Activated T-helper 1 cell treated with Interleukin-2 at 50 U/mL for 16 hours (primary cell): ENCODE data around the gene TUBGCP2.
"Not testable (repeated sequence)": the region's sequence is repeated elsewhere in the genome, so short reads cannot be mapped to it uniquely, and the experiment has no call there.

Experiments used
- DNase-seq: peaks from one replicate; pipeline ENCODE4 v3.0.0-alpha.2; 2020; ENCODE audit warnings: low read depth

Gene TUBGCP2

DNA sequence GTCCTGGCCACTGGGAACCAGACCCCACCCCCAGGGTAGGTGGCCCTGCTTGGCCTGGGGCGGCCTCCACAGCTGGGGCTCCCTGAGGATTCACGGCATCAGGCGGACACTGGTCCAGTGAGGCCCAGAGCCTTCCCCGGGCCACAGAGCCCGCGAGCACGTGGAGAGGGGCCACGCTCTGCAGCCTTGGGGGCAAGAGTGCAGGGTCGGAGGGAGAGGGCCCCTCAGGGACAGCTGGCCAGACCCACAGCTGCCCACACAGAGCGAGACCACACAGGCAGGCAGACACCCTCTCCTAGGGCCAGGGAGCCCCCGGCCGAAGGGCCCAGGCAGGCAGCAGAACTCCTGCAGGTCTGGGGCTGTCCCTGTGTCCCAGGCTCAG, 60.3 kb downstream of the TUBGCP2 start:
- no peak for DNase-seq

DNA sequence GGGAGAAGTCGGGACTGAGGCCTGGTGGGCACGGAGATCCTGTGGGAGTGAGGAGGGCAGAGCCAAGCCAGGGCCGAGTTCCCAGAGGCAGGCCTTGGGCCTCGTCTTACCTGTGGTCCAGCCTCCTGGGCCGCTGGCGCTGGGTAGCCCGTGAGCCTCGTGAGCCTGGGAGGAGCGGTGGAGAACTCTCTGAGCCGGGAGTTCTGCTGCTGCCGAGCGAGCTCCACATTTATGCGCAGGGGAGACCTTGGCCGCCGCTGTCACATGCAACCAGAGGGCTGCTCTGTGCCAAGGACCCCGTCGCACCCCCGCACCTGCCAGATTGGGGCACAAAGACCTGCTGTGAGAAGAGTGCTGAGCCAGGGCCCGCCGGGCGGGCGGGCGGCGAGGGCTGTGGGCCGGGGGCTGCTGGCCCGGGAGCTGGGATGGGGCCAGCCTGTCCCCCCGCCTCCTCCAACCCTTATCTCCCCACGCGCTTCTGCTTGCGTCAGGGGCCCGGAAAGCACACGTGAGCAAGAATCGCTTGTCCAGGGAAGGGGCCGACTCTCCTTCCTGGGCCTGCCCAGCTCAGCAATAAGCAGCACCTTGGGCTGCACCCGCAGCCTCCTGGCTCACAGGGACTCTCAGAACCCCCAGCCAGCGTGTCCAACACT, 60.9 kb downstream of the TUBGCP2 start:
- DNase-seq = no peak

- no peak for DNase-seq
Observed at GRCh38 chr10:133246236-133246626, 62.4 kb downstream of the TUBGCP2 start.

- no peak for DNase-seq
Observed at GRCh38 chr10:133245439-133246235, 63.0 kb downstream of the TUBGCP2 start.

- DNase-seq = no peak
Observed at GRCh38 chr10:133243593-133243992, 65.1 kb downstream of the TUBGCP2 start.

- DNase-seq = no peak
Observed at GRCh38 chr10:133242611-133243356, 65.9 kb downstream of the TUBGCP2 start.

DNA sequence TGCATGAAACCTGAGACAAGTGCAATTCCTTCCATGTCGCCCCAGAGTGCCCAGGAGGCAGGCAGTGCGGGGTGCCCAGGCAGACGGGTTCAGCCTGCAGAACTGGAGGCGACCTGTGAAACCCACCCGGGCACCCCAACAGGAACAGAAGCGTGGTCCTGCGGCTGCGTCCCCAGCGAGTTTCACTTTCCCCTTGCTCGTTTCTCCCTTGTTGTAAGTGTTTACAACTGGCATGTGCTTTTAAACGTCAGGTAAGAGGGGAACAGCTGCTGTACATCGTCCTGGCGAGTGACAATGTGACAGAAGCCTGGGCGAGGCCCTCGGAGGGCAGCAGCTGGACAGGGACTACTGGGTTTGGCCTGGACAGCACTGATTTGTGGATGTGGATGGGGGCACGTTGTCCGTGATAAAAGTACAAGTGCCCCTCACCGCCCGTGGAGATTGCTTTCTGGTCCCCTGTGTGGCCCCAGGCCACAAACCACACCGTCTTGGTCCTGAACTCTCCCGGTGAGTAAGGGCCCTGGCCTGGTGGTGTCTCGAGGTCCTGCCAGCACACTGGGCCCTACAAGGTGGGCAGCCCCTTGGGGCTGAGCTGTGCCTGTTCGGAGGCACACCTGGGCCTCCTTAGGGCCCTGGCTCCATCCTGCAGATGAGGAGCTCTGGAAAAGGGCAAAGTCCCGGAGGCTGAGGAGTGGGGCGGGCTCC, 67.0 kb downstream of the TUBGCP2 start:
- DNase-seq = no peak

DNA sequence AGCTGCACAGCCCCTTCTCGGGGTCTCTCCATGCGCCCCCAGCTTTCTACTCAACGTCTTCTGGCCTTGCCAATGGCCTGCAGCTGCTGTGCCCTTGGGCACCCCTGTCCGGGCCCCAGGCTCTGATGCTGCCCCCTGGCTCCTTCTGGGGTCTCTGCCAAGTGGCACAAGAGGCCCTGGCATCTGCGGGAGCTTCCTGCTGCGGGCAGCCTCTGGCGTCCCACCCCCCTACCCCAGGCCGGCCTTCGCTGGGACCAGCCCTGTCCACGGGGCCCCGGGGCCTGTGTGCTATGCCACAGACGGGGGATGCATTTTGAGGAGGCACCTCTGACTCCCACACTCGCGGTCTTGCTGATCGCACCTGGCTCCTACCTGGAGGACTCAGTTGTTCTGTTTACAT, 68.7 kb downstream of the TUBGCP2 start:
- DNase-seq = no peak

GRCh38 chr10:133238466-133238804, 70.2 kb downstream of the TUBGCP2 start:
- DNase-seq = no peak

DNA sequence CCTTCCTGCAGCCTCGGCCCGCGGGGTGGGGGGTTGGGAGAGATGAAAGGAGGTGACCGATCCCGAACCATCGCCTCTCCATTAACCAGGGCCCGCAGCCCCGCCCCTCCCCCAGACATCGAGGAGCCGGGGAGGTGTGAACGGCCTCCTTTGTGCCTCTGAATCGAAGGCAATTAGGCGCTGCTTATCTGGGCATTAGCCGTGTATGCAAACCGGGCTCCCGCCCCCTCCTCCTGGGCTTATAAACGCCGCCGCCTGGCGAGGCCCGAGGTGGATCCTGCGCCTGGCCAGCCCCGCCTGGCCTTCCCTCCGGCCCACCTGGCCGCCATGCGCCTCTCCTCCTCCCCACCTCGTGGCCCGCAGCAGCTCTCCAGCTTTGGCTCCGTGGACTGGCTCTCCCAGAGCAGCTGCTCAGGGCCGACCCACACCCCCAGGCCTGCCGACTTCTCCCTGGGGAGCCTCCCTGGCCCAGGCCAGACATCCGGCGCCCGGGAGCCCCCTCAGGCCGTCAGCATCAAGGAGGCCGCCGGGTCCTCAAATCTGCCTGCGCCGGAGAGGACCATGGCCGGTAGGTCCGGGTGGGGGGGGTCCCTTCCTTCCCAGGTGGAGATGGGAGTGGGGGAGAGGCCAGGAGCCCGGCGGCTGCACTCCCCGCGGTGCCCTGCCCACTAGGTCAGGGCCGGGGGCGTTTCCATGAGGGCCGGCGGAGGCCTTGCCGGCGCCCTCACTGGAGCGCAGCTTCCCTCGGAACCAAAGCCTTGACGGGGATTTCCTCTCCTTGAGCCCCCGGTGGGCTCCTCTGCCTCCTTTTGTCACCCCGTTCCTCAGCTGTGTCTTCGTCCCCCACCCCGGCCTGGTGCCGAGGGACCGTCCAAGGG, 70.8 kb downstream of the TUBGCP2 start, which contains the start of gene VENTX:
Gene VENTX, plus strand, starts transcription at position 268 of the 878 bp plus-strand sequence. Its CDS starts 60 bp downstream, at position 328.
- DNase-seq = no peak

- DNase-seq = no peak
Observed at GRCh38 chr10:133237241-133237587, 71.5 kb downstream of the TUBGCP2 start.

DNA sequence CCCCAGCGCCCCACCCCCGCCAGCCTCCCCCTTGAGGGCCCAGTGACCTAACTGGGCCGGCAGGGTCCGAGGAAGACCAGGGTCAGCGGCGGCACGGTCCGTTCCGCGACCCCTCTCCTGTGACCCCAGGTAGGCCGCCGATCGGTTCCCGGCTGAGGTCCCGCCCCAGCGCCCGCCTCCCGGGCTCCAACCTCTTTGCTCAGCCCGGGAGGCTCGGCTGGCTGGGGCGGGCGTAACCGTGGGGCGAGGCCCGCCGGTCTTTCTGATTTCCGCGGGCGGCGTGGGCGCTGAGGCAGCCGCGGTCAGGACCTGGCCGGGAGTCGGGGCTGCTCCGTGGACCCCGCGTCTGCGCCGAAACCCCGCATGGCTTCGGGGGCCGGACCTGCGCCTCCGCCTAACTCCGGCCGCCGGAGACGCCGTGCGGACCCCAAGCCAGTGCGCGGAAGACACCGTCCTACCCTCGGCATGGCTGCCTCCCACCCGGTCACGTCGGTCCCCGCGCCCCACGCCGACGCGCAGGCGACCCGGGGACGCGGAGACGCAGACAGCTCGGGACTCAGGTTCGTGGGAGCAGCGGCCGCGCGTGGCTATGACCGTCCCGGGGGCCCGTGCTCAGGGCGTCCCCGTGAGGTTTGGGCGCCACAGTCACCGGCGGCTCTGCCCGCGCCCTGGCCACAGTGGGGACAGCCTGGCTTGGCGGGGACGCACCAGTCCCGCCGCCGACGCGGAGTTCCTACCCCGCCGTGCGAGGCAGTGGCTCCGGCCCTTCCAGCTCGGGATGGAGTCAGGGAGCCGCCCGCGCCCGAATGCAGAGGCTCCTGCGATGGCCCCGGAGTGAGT, 72.1 kb downstream of the TUBGCP2 start:
- DNase-seq = no peak

- DNase-seq = no peak
Observed at GRCh38 chr10:133235932-133236331, 72.7 kb downstream of the TUBGCP2 start.

DNA sequence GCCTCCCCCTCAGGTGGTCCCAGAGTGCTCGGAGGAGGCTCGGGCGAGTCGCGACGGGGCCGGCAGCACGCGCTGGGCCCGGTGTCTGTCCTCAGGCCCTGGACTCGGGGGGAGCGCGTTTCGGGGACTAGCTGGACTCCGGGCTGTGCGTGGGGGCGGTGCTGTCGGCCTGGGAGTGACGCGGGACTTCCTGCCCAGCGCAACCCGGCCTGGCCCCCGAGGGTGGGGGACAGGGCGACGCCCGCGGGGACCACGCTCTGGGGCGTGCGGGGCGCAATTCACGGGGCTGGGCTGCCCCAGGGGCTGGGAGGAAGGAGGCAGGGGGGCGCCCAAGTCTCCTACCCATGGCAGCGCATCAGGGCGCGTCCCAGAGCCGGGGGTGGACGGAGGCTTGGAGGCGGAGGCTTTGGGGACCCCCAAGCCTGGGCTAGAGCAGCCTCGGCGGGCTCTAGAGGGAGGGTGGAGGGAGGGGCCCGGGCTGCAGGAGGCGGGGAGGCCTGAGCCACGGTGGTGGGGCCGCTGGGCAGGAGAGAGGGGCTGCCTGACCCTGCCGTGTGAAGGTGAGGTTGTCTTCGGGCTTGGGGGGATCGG, 73.3 kb downstream of the TUBGCP2 start:
- no peak for DNase-seq

- DNase-seq = not testable (repeated sequence)
Observed at GRCh38 chr10:133234796-133235195, 73.9 kb downstream of the TUBGCP2 start.

GRCh38 chr10:133231946-133232574, 76.6 kb downstream of the TUBGCP2 start:
- DNase-seq = no peak

DNA sequence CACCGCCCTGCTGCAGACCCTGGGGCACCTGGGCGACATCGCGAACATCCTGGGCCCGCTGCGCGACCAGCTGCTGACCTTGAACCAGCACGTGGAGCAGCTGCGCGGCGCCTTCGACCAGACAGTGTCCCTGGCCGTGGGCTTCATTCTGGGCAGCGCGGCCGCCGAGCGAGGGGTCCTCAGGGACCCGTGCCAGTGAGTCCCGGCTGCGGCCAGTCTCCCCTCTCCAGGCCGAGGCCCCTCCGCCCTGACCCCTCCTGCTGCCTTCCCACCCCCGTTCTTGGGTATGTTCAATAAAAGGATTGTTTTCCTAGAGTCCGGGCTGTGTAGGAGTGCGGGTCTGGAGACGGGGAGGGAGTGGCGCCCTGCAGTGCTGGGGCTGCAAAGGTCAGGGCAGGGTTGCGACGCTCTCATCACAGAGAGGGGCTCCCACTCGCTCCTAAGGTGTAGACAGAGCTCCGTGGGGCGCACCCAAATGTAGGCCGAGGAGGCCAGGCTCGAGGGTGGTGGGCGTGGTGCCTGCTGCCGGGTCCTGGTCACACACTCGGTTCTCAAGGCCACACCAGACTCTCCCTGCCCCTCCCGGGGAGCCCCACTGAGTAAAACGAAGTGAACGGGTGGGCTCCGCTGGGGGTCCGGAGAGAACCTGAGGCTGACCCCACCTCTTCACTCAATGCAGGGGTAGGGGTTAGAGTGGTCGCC, 77.3 kb downstream of the TUBGCP2 start:
- no peak for DNase-seq

- no peak for DNase-seq
Observed at GRCh38 chr10:133230387-133231195, 78.1 kb downstream of the TUBGCP2 start.
